Peyer's patch (tissue), 4 donors: Measurements from ENCODE around the gene IRF2. TPM values are rescaled to one million over a fixed set of nuclear protein-coding genes. Genes with fewer than 3 reads are reported as not detected.

Experiments used
- DNase-seq, 3 donors: peaks; one replicate each; pipeline ENCODE4 v3.0.0-alpha.2; 2017 to 2019
- H3K27ac ChIP-seq, 4 donors: fragments of 200-600 bp; sonication (generic); one replicate each; pipeline ENCODE4 v1.5.1; 2016 to 2019
- H3K27me3 ChIP-seq, 2 donors: fragments of 200-600 bp; sonication (generic); one replicate each; pipeline ENCODE4 v1.5.1; 2019
- H3K36me3 ChIP-seq, 3 donors: fragments of 200-600 bp; sonication (generic); one replicate each; pipeline ENCODE4 v1.5.1; 2016 to 2019
- H3K4me1 ChIP-seq, 4 donors: fragments of 200-600 bp; sonication (generic); one replicate each; pipeline ENCODE4 v1.5.1; 2016 to 2019
- H3K4me3 ChIP-seq, 4 donors: fragments of 200-600 bp; sonication (generic); 1 replicate in 3 of 4; 2 replicates in 1 of 4; pipeline ENCODE4 v1.5.1; 2016 to 2019; ENCODE audit warnings: mild to moderate bottlenecking in 1 of 4
- H3K9me3 ChIP-seq, 4 donors: fragments of 200-600 bp; sonication (generic); one replicate each; pipeline ENCODE4 v1.5.1; 2016 to 2019; ENCODE audit warnings: mild to moderate bottlenecking in 1 of 4
- CTCF ChIP-seq, 6 experiments: fragments of 450-650 bp in 4 of 6; fragments of 200-600 bp in 2 of 6; sonication (generic) in 1 of 6; IDR thresholded peaks; one replicate each; pipeline ENCODE4 v1.5.1; 2017 to 2019; ENCODE audit warnings: antibody characterized with exemption in 6 of 6, mild to moderate bottlenecking in 3 of 6, moderate library complexity in 1 of 6
- POLR2A ChIP-seq, 2 donors: fragments of 450-650 bp; IDR thresholded peaks; one replicate each; pipeline ENCODE4 v1.5.1; 2017; ENCODE audit warnings: antibody characterized with exemption in 2 of 2, mild to moderate bottlenecking in 2 of 2, moderate library complexity in 2 of 2
- total RNA-seq, 4 donors: library from RNA; depleted of rRNA; stranded (reverse); fragments of >200 nt; gene quantifications; one replicate each; pipeline ENCODE4 v1.1.0, GENCODE V29; 2016

Gene IRF2
- total RNA-seq, 4 donors from 2014 or later, result 28.0 to 42.8 (median 39.2) TPM

DNA sequence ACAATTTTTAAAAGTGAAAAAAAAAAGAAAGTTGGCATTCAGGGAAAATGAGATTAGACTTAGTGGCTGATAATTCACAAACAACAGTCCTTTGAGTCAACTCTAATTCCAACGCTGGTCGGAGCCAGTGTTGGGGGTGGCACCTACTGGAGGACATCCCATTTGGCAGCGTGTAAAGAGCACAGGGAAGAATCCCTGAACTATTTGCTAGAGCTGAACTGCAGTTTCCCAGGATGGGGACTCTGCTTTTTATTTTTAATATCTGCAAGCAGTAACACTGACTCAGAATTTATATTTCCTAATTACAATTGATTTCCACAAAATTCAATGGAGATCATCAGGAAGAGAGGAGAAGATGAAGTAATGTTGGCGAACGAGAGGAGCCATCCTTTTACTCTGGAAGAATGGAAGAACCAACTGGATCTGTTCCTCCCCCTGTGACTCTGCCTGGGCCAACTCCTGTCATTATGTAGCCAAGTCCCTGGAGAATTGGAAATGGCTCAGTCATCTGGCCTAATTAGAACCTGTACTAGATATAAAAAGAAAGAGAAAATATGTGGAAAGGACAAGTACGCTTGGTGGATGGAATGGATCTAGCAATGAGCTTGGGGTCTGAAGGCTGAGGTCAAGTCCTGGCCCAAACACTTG is 76.7 kb downstream of the IRF2 start:
- H3K27ac ChIP-seq, result no peak overlapping the region
- H3K27me3 ChIP-seq, result no peaks in the 10 kb centered on the region
- no peaks in the 10 kb centered on the region for H3K9me3 ChIP-seq
- H3K4me1 ChIP-seq, result peaks cover 0 to 6% (median 2%) of the 10 kb centered on the region in 4 donors
- TF ChIP-seq POLR2A (IDR thresholded peaks at IDR 0.05), result no peak
- TF ChIP-seq CTCF (IDR thresholded peaks at IDR 0.05), result no peak
- no peak for DNase-seq
- peaks cover 0 to 87% (median 0%) of the 10 kb centered on the region in 3 donors for H3K36me3 ChIP-seq
- no peak overlapping the region for H3K4me3 ChIP-seq

DNA sequence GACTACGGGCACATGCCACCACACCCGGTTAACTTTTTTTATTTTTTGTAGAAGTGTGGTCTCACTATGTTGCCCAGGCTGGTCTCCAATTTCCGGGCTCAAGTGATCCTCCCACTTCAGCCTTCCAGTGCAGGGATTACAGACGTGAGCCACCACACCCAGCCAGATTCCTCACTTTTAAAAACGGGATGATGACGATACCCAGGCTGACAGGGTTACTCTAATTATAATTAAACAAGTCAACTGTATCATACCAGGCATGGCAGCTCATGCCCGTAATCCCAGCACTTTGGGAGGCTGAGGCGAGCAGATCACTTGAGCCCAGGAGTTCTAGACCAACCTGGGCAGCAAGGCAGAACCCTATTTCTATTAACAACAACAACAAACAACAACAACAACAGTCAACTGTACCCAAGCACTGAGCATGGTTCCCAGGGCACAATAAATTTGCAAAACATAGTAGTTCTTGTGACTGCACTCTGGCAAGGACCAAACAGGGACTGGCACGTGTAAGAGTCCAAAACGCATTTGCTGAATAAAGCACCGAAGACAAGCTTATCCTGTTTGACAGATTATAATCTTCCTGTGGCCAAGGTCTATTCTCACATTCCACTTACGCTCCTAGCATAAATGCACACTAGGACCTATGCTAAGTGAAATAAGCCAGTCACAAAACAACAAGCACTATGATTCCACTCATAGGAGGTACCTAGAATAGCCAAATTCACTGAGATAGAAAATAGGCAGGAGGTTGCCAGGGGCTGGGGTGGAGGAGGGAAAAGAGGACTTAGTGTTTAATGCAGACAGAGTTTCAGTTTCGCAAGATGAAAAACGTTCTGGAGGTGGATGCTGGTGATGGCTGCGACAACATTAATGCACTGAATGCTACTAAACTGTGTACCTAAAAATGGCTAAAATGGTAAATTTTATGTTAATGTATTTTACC is 77.5 kb downstream of the IRF2 start:
- no peak overlapping the region for H3K4me3 ChIP-seq
- peaks cover 0 to 6% (median 2%) of the 10 kb centered on the region in 4 donors for H3K4me1 ChIP-seq
- no peaks in the 10 kb centered on the region for H3K27me3 ChIP-seq
- H3K27ac ChIP-seq, result peak overlapping the region in 1 of 4 donors; percentile 63
- no peak for DNase-seq
- TF ChIP-seq CTCF (IDR thresholded peaks at IDR 0.05) (no peak), POLR2A (IDR thresholded peaks at IDR 0.05) (no peak)
- no peaks in the 10 kb centered on the region for H3K9me3 ChIP-seq
- H3K36me3 ChIP-seq, result peaks cover 0 to 87% (median 0%) of the 10 kb centered on the region in 3 donors

- Histone ChIP-seq H3K4me1 (peaks cover 0 to 6% (median 2%) of the 10 kb centered on the region in 4 donors), H3K4me3 (peak overlapping the region in 1 of 4 donors; percentile 12), H3K9me3 (no peaks in the 10 kb centered on the region), H3K36me3 (peaks cover 0 to 87% (median 0%) of the 10 kb centered on the region in 3 donors), H3K27me3 (no peaks in the 10 kb centered on the region), H3K27ac (peak overlapping the region; percentile 25 to 63 (median 38))
- TF ChIP-seq CTCF (IDR thresholded peaks at IDR 0.05) (no peak), POLR2A (IDR thresholded peaks at IDR 0.05) (no peak)
- peak in 2 of 3 donors; percentile 55 to 59 for DNase-seq
These were observed 78.4 kb downstream of the IRF2 start for GRCh38 chr4:184395971-184396391.

GRCh38 chr4:184395451-184395917 is 78.9 kb downstream of the IRF2 start:
- no peak for DNase-seq
- no peaks in the 10 kb centered on the region for H3K9me3 ChIP-seq
- H3K4me3 ChIP-seq, result no peak overlapping the region
- H3K27ac ChIP-seq, result peak overlapping the region; percentile 25 to 63 (median 38)
- peaks cover 0 to 6% (median 2%) of the 10 kb centered on the region in 4 donors for H3K4me1 ChIP-seq
- TF ChIP-seq POLR2A (IDR thresholded peaks at IDR 0.05), result no peak
- no peak for TF ChIP-seq CTCF (IDR thresholded peaks at IDR 0.05)
- no peaks in the 10 kb centered on the region for H3K27me3 ChIP-seq
- peaks cover 0 to 88% (median 0%) of the 10 kb centered on the region in 3 donors for H3K36me3 ChIP-seq

GRCh38 chr4:184392748-184393559 is 81.4 kb downstream of the IRF2 start:
- Histone ChIP-seq H3K27me3 (no peaks in the 10 kb centered on the region), H3K4me1 (peaks cover 0 to 6% (median 2%) of the 10 kb centered on the region in 4 donors), H3K9me3 (no peaks in the 10 kb centered on the region), H3K36me3 (peaks cover 0 to 91% (median 0%) of the 10 kb centered on the region in 3 donors), H3K27ac (peak overlapping the region in 3 of 4 donors; percentile 32 to 51 (median 34)), H3K4me3 (no peak overlapping the region)
- TF ChIP-seq POLR2A (IDR thresholded peaks at IDR 0.05) (no peak), CTCF (IDR thresholded peaks at IDR 0.05) (no peak)
- no peak for DNase-seq
